GM23248 (cell line): Measurements from ENCODE around the gene ZC3H18. TPM values are rescaled to one million over a fixed set of nuclear protein-coding genes. Genes with fewer than 3 reads are reported as not detected.

ENCODE experiments used
- DNase-seq: peaks from one replicate; pipeline ENCODE4 v3.0.0-alpha.2; 2015
- H2AFZ ChIP-seq: fragments of 200-600 bp; sonication (generic); 2 replicates; pipeline ENCODE4 v1.6.1; 2016; ENCODE audit warnings: antibody characterized with exemption
- H3F3A ChIP-seq: fragments of 200-600 bp; sonication (generic); 2 replicates; pipeline ENCODE4 v1.6.1; 2016; ENCODE audit warnings: mild to moderate bottlenecking, antibody characterized with exemption, mixed run types; ENCODE audit not compliant: insufficient read depth
- H3K27ac ChIP-seq: fragments of 200-600 bp; sonication (generic); 2 replicates; pipeline ENCODE4 v1.5.1; 2016; ENCODE audit warnings: mild to moderate bottlenecking
- H3K27me3 ChIP-seq: fragments of 200-600 bp; sonication (generic); replicated peaks from 2 replicates; pipeline ENCODE4 v1.6.1; 2016; ENCODE audit warnings: mild to moderate bottlenecking; ENCODE audit not compliant: insufficient read depth
- H3K36me3 ChIP-seq: fragments of 200-600 bp; sonication (generic); 2 replicates; pipeline ENCODE4 v1.6.1; 2016; ENCODE audit warnings: low read depth, mild to moderate bottlenecking
- H3K4me1 ChIP-seq: fragments of 200-600 bp; sonication (generic); 2 replicates; pipeline ENCODE4 v1.6.1; 2016; ENCODE audit warnings: mild to moderate bottlenecking; ENCODE audit not compliant: insufficient read depth
- H3K4me2 ChIP-seq: fragments of 200-600 bp; sonication (generic); one replicate; pipeline ENCODE4 v1.6.1; 2016; ENCODE audit warnings: mild to moderate bottlenecking; ENCODE audit not compliant: unreplicated experiment
- H3K4me3 ChIP-seq: fragments of 200-600 bp; sonication (generic); 2 replicates; pipeline ENCODE4 v1.5.1; 2016; ENCODE audit warnings: mild to moderate bottlenecking
- H3K79me2 ChIP-seq: fragments of 200-600 bp; sonication (generic); 2 replicates; pipeline ENCODE4 v1.6.1; 2016; ENCODE audit warnings: mild to moderate bottlenecking; ENCODE audit not compliant: insufficient read depth
- H3K9ac ChIP-seq: fragments of 200-600 bp; sonication (generic); 2 replicates; pipeline ENCODE4 v1.6.1; 2016; ENCODE audit warnings: mild to moderate bottlenecking
- H3K9me2 ChIP-seq: fragments of 200-600 bp; sonication (generic); 2 replicates; pipeline ENCODE4 v1.6.1; 2016; ENCODE audit warnings: mixed run types, mild to moderate bottlenecking, moderate library complexity; ENCODE audit not compliant: insufficient read depth
- H3K9me3 ChIP-seq: fragments of 200-600 bp; sonication (generic); one replicate; pipeline ENCODE4 v1.6.1; 2017; ENCODE audit warnings: low read depth
- H4K20me1 ChIP-seq: fragments of 200-600 bp; sonication (generic); 2 replicates; pipeline ENCODE4 v1.6.0; 2016; ENCODE audit not compliant: insufficient read depth
- EZH2 ChIP-seq: fragments of 200-600 bp; sonication (generic); IDR thresholded peaks from 2 replicates; pipeline ENCODE4 v1.6.1; 2018; ENCODE audit warnings: antibody characterized with exemption, mild to moderate bottlenecking; ENCODE audit not compliant: insufficient read depth, poor library complexity, severe bottlenecking
- EZH2phosphoT487 ChIP-seq: fragments of 200-600 bp; sonication (generic); IDR thresholded peaks from 2 replicates; pipeline ENCODE4 v1.6.1; 2018; ENCODE audit warnings: antibody characterized with exemption, moderate library complexity, mild to moderate bottlenecking, low read depth; ENCODE audit not compliant: insufficient read depth
- WGBS, 2 experiments: methylation state at CpG; one replicate each; pipeline ENCODE4 v1.1.6; 2015 to 2017; ENCODE audit warnings: low lambda C conversion rate in 2 of 2, low coverage in 1 of 2; ENCODE audit errors: missing lambda C conversion rate in 2 of 2; 5-methylcytosine and 5-hydroxymethylcytosine counted together
- in situ Hi-C: fragments of 300-500 bp; cut with MboI; formaldehyde crosslinking; loops from 2 replicates; pipeline ENCODE4 v1.15.0; 2020
- polyA plus RNA-seq: library from polyadenylated mRNA; unstranded; fragments of >200 nt; fragmentation: Nextera tagmentation; extraction: Ambion mirVana; gene quantifications from 2 replicates; pipeline ENCODE4 v1.2.1, GENCODE V29; 2016
- total RNA-seq: library from RNA; depleted of rRNA; stranded (reverse); fragments of >200 nt; shearing (Covaris generic); gene quantifications from 2 replicates; pipeline ENCODE4 v1.2.3, GENCODE V29; 2014

ZC3H18 gene
- total and polyA plus RNA-seq, 2 experiments from 2014 or later: 9.7 to 24.9 TPM

GRCh38 chr16:88593910-88594309, 23.7 kb downstream of the ZC3H18 start:
- no peak overlapping the region for H3K4me3 ChIP-seq
- no peak overlapping the region for H3K4me2 ChIP-seq
- in situ Hi-C loops: no loop called here
- peaks cover 16% of the 10 kb centered on the region; the same call in 1 of the 2 replicates for H3K36me3 ChIP-seq
- no peaks in the 10 kb centered on the region; the same call in 1 of the 2 replicates for H3F3A ChIP-seq
- H3K27ac ChIP-seq: no peak overlapping the region
- no peaks in the 10 kb centered on the region for H3K9me3 ChIP-seq
- H4K20me1 ChIP-seq: no peaks in the 10 kb centered on the region
- no peaks in the 10 kb centered on the region for H3K4me1 ChIP-seq
- H2AFZ ChIP-seq: no peak overlapping the region
- H3K9ac ChIP-seq: no peak overlapping the region
- TF ChIP-seq EZH2 (no peak), EZH2phosphoT487 (no peak)
- H3K79me2 ChIP-seq: peaks cover 45% of the 10 kb centered on the region
- 98% methylated on average over 6 of the region's 6 CpGs for WGBS, 2 experiments
- H3K9me2 ChIP-seq: no peaks in the 10 kb centered on the region
- DNase-seq: no peak
- no peaks in the 10 kb centered on the region for H3K27me3 ChIP-seq

GRCh38 chr16:88595101-88595500, 24.9 kb downstream of the ZC3H18 start:
- Histone ChIP-seq H3K9me3 (no peaks in the 10 kb centered on the region), H3K4me3 (no peak overlapping the region), H3K9me2 (no peaks in the 10 kb centered on the region), H3K27ac (no peak overlapping the region), H3K79me2 (peaks cover 45% of the 10 kb centered on the region), H3K27me3 (no peaks in the 10 kb centered on the region), H4K20me1 (no peaks in the 10 kb centered on the region), H3K4me1 (no peaks in the 10 kb centered on the region), H3K36me3 (peaks cover 15% of the 10 kb centered on the region; the same call in 1 of the 2 replicates), H3F3A (no peaks in the 10 kb centered on the region; the same call in 1 of the 2 replicates), H3K4me2 (no peak overlapping the region), H2AFZ (no peak overlapping the region), H3K9ac (no peak overlapping the region)
- DNase-seq: no peak
- WGBS, 2 experiments: 98 to 99% methylated on average over 6 of the region's 6 CpGs
- TF ChIP-seq EZH2phosphoT487: no peak
- no peak for TF ChIP-seq EZH2
- in situ Hi-C loops: no loop called here

- no peak overlapping the region for H3K4me3 ChIP-seq
Measured at GRCh38 chr16:88595921-88596320, 25.7 kb downstream of the ZC3H18 start.

GRCh38 chr16:88596483-88596882, 26.3 kb downstream of the ZC3H18 start:
- in situ Hi-C loops: no loop called here
- Histone ChIP-seq H3K36me3 (peaks cover 14% of the 10 kb centered on the region; the same call in 1 of the 2 replicates), H3K4me2 (no peak overlapping the region), H3K9me2 (no peaks in the 10 kb centered on the region), H3F3A (no peaks in the 10 kb centered on the region; the same call in 1 of the 2 replicates), H3K4me3 (no peak overlapping the region), H4K20me1 (no peaks in the 10 kb centered on the region), H3K9ac (no peak overlapping the region), H3K9me3 (no peaks in the 10 kb centered on the region), H3K27ac (no peak overlapping the region), H3K79me2 (peaks cover 46% of the 10 kb centered on the region), H3K4me1 (no peaks in the 10 kb centered on the region), H3K27me3 (no peaks in the 10 kb centered on the region), H2AFZ (no peak overlapping the region)
- 47 to 51% methylated on average over 3 of the region's 3 CpGs for WGBS, 2 experiments
- TF ChIP-seq EZH2 (no peak), EZH2phosphoT487 (no peak)
- peak; percentile 23 for DNase-seq

More at GRCh38 chr16:88595921-88596320, 25.7 kb downstream of the ZC3H18 start:
- no peaks in the 10 kb centered on the region for H4K20me1 ChIP-seq
- no peak for TF ChIP-seq EZH2
- no peak for TF ChIP-seq EZH2phosphoT487
- no peak overlapping the region for H3K9ac ChIP-seq
- H3F3A ChIP-seq: no peaks in the 10 kb centered on the region; the same call in 1 of the 2 replicates
- in situ Hi-C loops: no loop called here
- H3K9me3 ChIP-seq: no peaks in the 10 kb centered on the region
- no peak overlapping the region for H2AFZ ChIP-seq
- no peaks in the 10 kb centered on the region for H3K9me2 ChIP-seq
- H3K4me2 ChIP-seq: no peak overlapping the region
- no peak overlapping the region for H3K27ac ChIP-seq
- WGBS, 2 experiments: 97% methylated on average over 10 of the region's 10 CpGs
- H3K36me3 ChIP-seq: peaks cover 14% of the 10 kb centered on the region; the same call in 1 of the 2 replicates
- H3K79me2 ChIP-seq: peaks cover 45% of the 10 kb centered on the region
- no peaks in the 10 kb centered on the region for H3K4me1 ChIP-seq
- DNase-seq: no peak
- no peaks in the 10 kb centered on the region for H3K27me3 ChIP-seq
